HEK293 (cell line): ENCODE measurements around the gene NEURL2.

Experiments
- CTCF ChIP-seq: fragments of 450-650 bp; formaldehyde crosslinking; IDR thresholded peaks from 2 replicates; pipeline ENCODE4 v1.5.1; 2016; ENCODE audit warnings: missing biosample characterization, missing genetic modification characterization
- ZBTB7A ChIP-seq: fragments of 450-650 bp; formaldehyde crosslinking; IDR thresholded peaks from 2 replicates; pipeline ENCODE4 v1.5.1; 2016; ENCODE audit warnings: low read depth, missing biosample characterization, missing genetic modification characterization

DNA sequence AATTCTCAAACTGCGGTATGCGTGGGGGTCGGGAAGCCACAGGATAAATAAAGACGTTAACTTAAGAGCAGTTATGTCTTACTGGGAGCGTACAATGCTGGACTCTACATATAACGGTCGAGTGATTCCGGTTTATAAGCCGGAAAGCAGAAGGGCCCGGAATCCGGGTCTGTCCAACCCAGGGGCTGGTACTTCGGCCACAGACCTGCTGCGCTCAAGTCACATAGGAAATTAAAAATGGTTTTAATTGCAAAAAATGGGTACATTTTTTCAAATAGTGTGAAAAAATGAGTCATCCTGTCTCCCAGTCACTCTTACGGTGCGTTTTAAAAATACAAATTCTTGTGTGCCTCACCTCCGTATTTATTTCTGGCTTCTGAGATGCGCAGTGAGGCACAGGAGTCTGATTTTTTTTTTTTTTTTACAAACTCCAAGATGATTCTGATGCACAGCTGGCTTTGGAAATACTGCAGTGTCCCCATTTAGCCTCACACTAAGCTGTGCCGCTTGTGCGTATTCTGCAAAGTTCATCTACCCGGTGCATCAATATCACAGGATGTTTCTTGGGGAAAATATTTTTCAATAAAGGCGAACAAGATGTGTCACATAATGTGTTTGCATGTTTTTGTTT lies 44.5 kb upstream of the NEURL2 start:
- TF ChIP-seq CTCF (tag by site-specific recombination), result no peak
- TF ChIP-seq ZBTB7A, result no peak
